ENCODE results near the gene DPT.

DPT gene

GRCh38 chr1:168726719-168727118 lies 2.3 kb downstream of the DPT start:
- no peak overlapping the region for H3K27ac ChIP-seq (ENCODE audit: low read length)
- H3K36me3 ChIP-seq (replicated peaks; ENCODE audit: insufficient read depth, low read length): no peaks in the 10 kb centered on the region
- TF ChIP-seq EZH2 (optimal IDR thresholded peaks at IDR 0.05; ENCODE audit: low read depth, low read length) (no peak), EZH2phosphoT487 (IDR thresholded peaks at IDR 0.05; ENCODE audit: low read length) (no peak), CTCF (IDR thresholded peaks at IDR 0.05; ENCODE audit: low read length) (no peak)
- H3K4me3 ChIP-seq (ENCODE audit: low read length): no peak overlapping the region
- no peaks in the 10 kb centered on the region; the same call in 1 of the 2 replicates for H3K9me3 ChIP-seq (replicated peaks; ENCODE audit: insufficient read depth, low read length)
- no peaks in the 10 kb centered on the region for H3K9me2 ChIP-seq (replicated peaks; ENCODE audit: insufficient read depth, low read length)
- H3K27me3 ChIP-seq (replicated peaks; ENCODE audit: insufficient read depth, low read length): peaks cover 77% of the 10 kb centered on the region
- no peak overlapping the region for H3K4me2 ChIP-seq (ENCODE audit: low read depth, low read length)
- no peak for DNase-seq
- H3K4me1 ChIP-seq (ENCODE audit: low read length): no peaks in the 10 kb centered on the region
- no peak overlapping the region for H2AFZ ChIP-seq (ENCODE audit: low read length)
- 0 out of 2 replicates have a peak, but pooled peaks cover 5% of the 10 kb centered on the region for H4K20me1 ChIP-seq (ENCODE audit: insufficient read depth, low read length)
- H3F3A ChIP-seq (ENCODE audit: insufficient read depth, low read length): no peaks in the 10 kb centered on the region
- no peaks in the 10 kb centered on the region for H3K79me2 ChIP-seq (ENCODE audit: low read length)
- H3K9ac ChIP-seq (ENCODE audit: low read length): no peak overlapping the region

DNA sequence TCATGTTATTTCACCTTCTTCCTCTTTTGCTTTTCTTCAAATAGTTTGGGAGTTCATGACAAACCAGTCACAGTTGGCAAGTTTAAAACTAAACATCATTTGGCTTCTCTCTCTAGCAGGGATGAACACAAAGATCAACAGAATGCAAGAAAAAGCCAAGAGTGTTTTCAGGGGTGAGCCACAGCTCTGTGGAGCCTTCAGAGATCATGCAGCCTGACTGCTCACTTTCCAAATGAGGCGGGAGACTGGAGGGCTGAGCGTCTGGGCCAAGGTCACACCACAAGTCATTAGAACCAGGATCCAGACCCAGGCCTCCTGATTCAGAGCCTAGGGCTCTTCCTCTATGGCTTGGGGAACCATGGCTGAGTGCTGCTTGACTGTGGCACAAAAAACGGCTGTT lies 2.7 kb downstream of the DPT start:
- Histone ChIP-seq H2AFZ (ENCODE audit: low read length) (no peak overlapping the region), H3K4me2 (ENCODE audit: low read depth, low read length) (no peak overlapping the region), H3K9me2 (replicated peaks; ENCODE audit: insufficient read depth, low read length) (no peaks in the 10 kb centered on the region), H3F3A (ENCODE audit: insufficient read depth, low read length) (no peaks in the 10 kb centered on the region), H3K79me2 (ENCODE audit: low read length) (no peaks in the 10 kb centered on the region), H3K4me3 (ENCODE audit: low read length) (no peak overlapping the region), H3K36me3 (replicated peaks; ENCODE audit: insufficient read depth, low read length) (no peaks in the 10 kb centered on the region), H4K20me1 (ENCODE audit: insufficient read depth, low read length) (0 out of 2 replicates have a peak, but pooled peaks cover 8% of the 10 kb centered on the region), H3K9me3 (replicated peaks; ENCODE audit: insufficient read depth, low read length) (no peaks in the 10 kb centered on the region; the same call in 1 of the 2 replicates), H3K4me1 (ENCODE audit: low read length) (no peaks in the 10 kb centered on the region), H3K27ac (ENCODE audit: low read length) (no peak overlapping the region), H3K27me3 (replicated peaks; ENCODE audit: insufficient read depth, low read length) (peaks cover 82% of the 10 kb centered on the region), H3K9ac (ENCODE audit: low read length) (no peak overlapping the region)
- DNase-seq: no peak
- TF ChIP-seq CTCF (IDR thresholded peaks at IDR 0.05; ENCODE audit: low read length) (no peak), EZH2 (optimal IDR thresholded peaks at IDR 0.05; ENCODE audit: low read depth, low read length) (no peak), EZH2phosphoT487 (IDR thresholded peaks at IDR 0.05; ENCODE audit: low read length) (no peak)

GRCh38 chr1:168725831-168726230 lies 3.2 kb downstream of the DPT start:
- Histone ChIP-seq H3K4me1 (ENCODE audit: low read length) (no peaks in the 10 kb centered on the region), H3K36me3 (replicated peaks; ENCODE audit: insufficient read depth, low read length) (no peaks in the 10 kb centered on the region), H3K27ac (ENCODE audit: low read length) (no peak overlapping the region), H3K4me2 (ENCODE audit: low read depth, low read length) (no peak overlapping the region), H3K79me2 (ENCODE audit: low read length) (no peaks in the 10 kb centered on the region), H3K27me3 (replicated peaks; ENCODE audit: insufficient read depth, low read length) (peaks cover 86% of the 10 kb centered on the region), H3F3A (ENCODE audit: insufficient read depth, low read length) (no peaks in the 10 kb centered on the region), H3K9me3 (replicated peaks; ENCODE audit: insufficient read depth, low read length) (no peaks in the 10 kb centered on the region; the same call in 1 of the 2 replicates), H4K20me1 (ENCODE audit: insufficient read depth, low read length) (0 out of 2 replicates have a peak, but pooled peaks cover 10% of the 10 kb centered on the region), H2AFZ (ENCODE audit: low read length) (no peak overlapping the region), H3K4me3 (ENCODE audit: low read length) (no peak overlapping the region), H3K9ac (ENCODE audit: low read length) (no peak overlapping the region), H3K9me2 (replicated peaks; ENCODE audit: insufficient read depth, low read length) (no peaks in the 10 kb centered on the region)
- no peak for TF ChIP-seq EZH2 (optimal IDR thresholded peaks at IDR 0.05; ENCODE audit: low read depth, low read length)
- TF ChIP-seq CTCF (IDR thresholded peaks at IDR 0.05; ENCODE audit: low read length): no peak
- TF ChIP-seq EZH2phosphoT487 (IDR thresholded peaks at IDR 0.05; ENCODE audit: low read length): no peak
- no peak for DNase-seq

All from MM.1S (cell line).